ENCODE measurements around the gene ARID3C. TPM values are rescaled to one million over a fixed set of nuclear protein-coding genes. Genes with fewer than 3 reads are reported as not detected.

ARID3C gene
- total and polyA plus RNA-seq, 2 of the 8 experiments (the other 6 are each of a cell fraction or from before 2014, with no cell fraction given) = 0.08 TPM; not detected in 1

GRCh38 chr9:34591917-34592866 lies 36.7 kb downstream of the ARID3C start:
- H3K4me3 ChIP-seq (ENCODE audit: extremely low read depth in 1 of 4, insufficient read depth in 2 of 4, low read depth in 3 of 4, low read length in 4 of 4) = peak overlapping the region in 2 of 4 experiments; percentile 14 to 41; a peak in 4 of 8 replicates
- peaks cover 0 to 9% (median 0%) of the 10 kb centered on the region in 4 experiments; a peak in 1 of 8 replicates for H3K36me3 ChIP-seq (ENCODE audit: control insufficient read depth in 2 of 4, insufficient read depth in 4 of 4, low read length in 3 of 4)
- peak overlapping the region; percentile 71; the same call in 1 of the 2 replicates for H3K18ac ChIP-seq (ENCODE audit: extremely low read depth, low read length)
- ChIA-PET CTCF (ENCODE audit: partially characterized antibody) (interaction anchor here (0.5 to 11.5 kb wide), 55 partner anchors 9 to 460 kb away, joined by 3 to 214 read pairs (median 5); partner anchors contain the start of genes ARID3C and RPP25L), POLR2A (ENCODE audit: partially characterized antibody) (interaction anchor here (0.7 to 2.7 kb wide), 13 partner anchors 9 to 135 kb away, joined by 3 to 36 read pairs (median 4); partner anchors contain the start of genes ARID3C and IL11RA)
- no peak overlapping the region for H3K23ac ChIP-seq (ENCODE audit: insufficient read length)
- H2BK15ac ChIP-seq (ENCODE audit: low read length) = no peak overlapping the region
- no peak overlapping the region for H2BK120ac ChIP-seq (replicated peaks; ENCODE audit: low read depth, low read length)
- H4K91ac ChIP-seq (replicated peaks; ENCODE audit: insufficient read length, low read length) = no peak overlapping the region
- TF ChIP-seq E2F6 (IDR thresholded peaks at IDR 0.05) (0 out of 2 replicates have a peak, but pooled peaks have one; percentile 4), JUND (IDR thresholded peaks at IDR 0.05; ENCODE audit: low read length) (no peak)
- FAIRE-seq = no peak
- H3K9ac ChIP-seq (replicated peaks in 1 of 4; ENCODE audit: extremely low read depth in 1 of 4, low read depth in 3 of 4, low read length in 3 of 4) = no peak overlapping the region
- peak overlapping the region; percentile 48; the same call in 1 of the 2 replicates for H2BK20ac ChIP-seq (ENCODE audit: low read length)
- H3K27ac ChIP-seq (ENCODE audit: low read depth, low read length) = no peak overlapping the region
- H4K5ac ChIP-seq (ENCODE audit: insufficient read length, low read depth, low read length) = no peak overlapping the region
- peaks cover 59 to 72% (median 67%) of the 10 kb centered on the region in 4 experiments for H3K27me3 ChIP-seq (replicated peaks in 1 of 4; ENCODE audit: control insufficient read depth in 3 of 4, extremely low read depth in 1 of 4, insufficient read depth in 3 of 4, low read length in 3 of 4)
- peaks cover 15% of the 10 kb centered on the region for H3K23me2 ChIP-seq (ENCODE audit: low read depth, low read length)
- peak overlapping the region; percentile 80 to 85 for H3K4me2 ChIP-seq (ENCODE audit: insufficient read depth in 1 of 2, low read depth in 2 of 2, low read length in 2 of 2)
- H3K79me2 ChIP-seq (ENCODE audit: control insufficient read depth in 1 of 2, insufficient read depth in 2 of 2, low read length in 2 of 2) = no peaks in the 10 kb centered on the region
- no peak overlapping the region for H3K4ac ChIP-seq (replicated peaks; ENCODE audit: insufficient read length, low read depth, low read length)
- no peak overlapping the region for H2AK5ac ChIP-seq (ENCODE audit: low read depth, low read length)
- H3K79me1 ChIP-seq (ENCODE audit: low read depth, low read length) = no peaks in the 10 kb centered on the region
- H2BK12ac ChIP-seq (ENCODE audit: low read depth, low read length) = peak overlapping the region; percentile 60; the same call in 1 of the 2 replicates
- H4K20me1 ChIP-seq (replicated peaks in 1 of 2; ENCODE audit: control insufficient read depth in 1 of 2, insufficient read depth in 2 of 2, low read length in 2 of 2) = peaks cover 8 to 11% of the 10 kb centered on the region in 2 experiments
- H4K8ac ChIP-seq (ENCODE audit: extremely low read depth, insufficient read depth, low read length) = no peak overlapping the region
- 19% methylated on average over 14 of the region's 16 CpGs; no CpG with 5 or more reads in 1 of the 2 experiments for WGBS, 2 experiments (ENCODE audit: extremely low coverage in 1 of 2, insufficient coverage in 1 of 2, insufficient read length in 1 of 2, insufficient replicate concordance in 2 of 2, low coverage in 1 of 2, low lambda C conversion rate in 2 of 2, missing lambda C conversion rate in 1 of 2)
- no peak overlapping the region for H2BK5ac ChIP-seq (ENCODE audit: low read depth, low read length)
- peaks cover 0 to 3% of the 10 kb centered on the region in 2 experiments; a peak in 1 of 4 replicates for H3K9me3 ChIP-seq (ENCODE audit: insufficient read depth in 2 of 2, low read depth in 1 of 2, low read length in 1 of 2)
- no peak for DNase-seq (ENCODE audit: low read depth in 1 of 2, low spot score in 2 of 2)
- H3K56ac ChIP-seq (replicated peaks; ENCODE audit: insufficient read length, low read depth, low read length) = no peak overlapping the region
- H3K14ac ChIP-seq (ENCODE audit: insufficient read length) = no peak overlapping the region
- H3K4me1 ChIP-seq (replicated peaks in 1 of 4; ENCODE audit: control insufficient read depth in 3 of 4, insufficient read depth in 4 of 4, low read length in 3 of 4) = peaks cover 4 to 26% (median 16%) of the 10 kb centered on the region in 4 experiments; a peak in 6 of 7 replicates
- no peak overlapping the region for H2AFZ ChIP-seq (ENCODE audit: low read length)
